ENCODE results near the gene ASPHD2. TPM values are rescaled to one million over a fixed set of nuclear protein-coding genes. Genes with fewer than 3 reads are reported as not detected.

Gene ASPHD2
- polyA plus RNA-seq, 1 experiment: 2.3 TPM

DNA sequence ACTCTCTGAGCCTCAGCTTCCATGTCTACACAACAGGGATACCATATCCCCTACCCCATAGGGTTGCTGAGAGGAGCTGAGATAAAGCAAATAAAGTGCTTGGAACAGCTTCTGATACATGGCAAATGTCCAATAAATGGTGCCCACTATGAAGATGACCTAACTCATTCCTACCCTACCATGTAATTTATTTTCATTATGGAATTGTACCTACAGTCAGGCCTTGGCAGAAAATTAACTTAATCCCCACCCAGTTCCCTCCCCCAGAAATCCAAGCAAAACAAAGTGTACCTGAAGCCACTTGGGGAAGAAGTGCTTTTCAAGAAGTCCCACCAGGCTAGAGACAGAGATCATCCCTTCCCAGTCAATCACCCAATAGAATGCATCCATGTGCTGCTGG lies 65.4 kb downstream of the ASPHD2 start:
- Histone ChIP-seq H3K27me3 (ENCODE audit: control insufficient read depth, insufficient read depth, low read length) (no peaks in the 10 kb centered on the region), H3K4me3 (ENCODE audit: low read depth, low read length) (no peak overlapping the region), H3K36me3 (ENCODE audit: control insufficient read depth, insufficient read depth, low read length) (peaks cover 32% of the 10 kb centered on the region)
- ChIA-PET CTCF (interaction anchor here (3.0 kb wide), 1 partner anchor 9 kb away, joined by 14 read pairs; no protein-coding TSS in a partner anchor), POLR2A (no interaction called here)
- no peak for DNase-seq (ENCODE audit: low read depth)
- TF ChIP-seq, protein P1, sequence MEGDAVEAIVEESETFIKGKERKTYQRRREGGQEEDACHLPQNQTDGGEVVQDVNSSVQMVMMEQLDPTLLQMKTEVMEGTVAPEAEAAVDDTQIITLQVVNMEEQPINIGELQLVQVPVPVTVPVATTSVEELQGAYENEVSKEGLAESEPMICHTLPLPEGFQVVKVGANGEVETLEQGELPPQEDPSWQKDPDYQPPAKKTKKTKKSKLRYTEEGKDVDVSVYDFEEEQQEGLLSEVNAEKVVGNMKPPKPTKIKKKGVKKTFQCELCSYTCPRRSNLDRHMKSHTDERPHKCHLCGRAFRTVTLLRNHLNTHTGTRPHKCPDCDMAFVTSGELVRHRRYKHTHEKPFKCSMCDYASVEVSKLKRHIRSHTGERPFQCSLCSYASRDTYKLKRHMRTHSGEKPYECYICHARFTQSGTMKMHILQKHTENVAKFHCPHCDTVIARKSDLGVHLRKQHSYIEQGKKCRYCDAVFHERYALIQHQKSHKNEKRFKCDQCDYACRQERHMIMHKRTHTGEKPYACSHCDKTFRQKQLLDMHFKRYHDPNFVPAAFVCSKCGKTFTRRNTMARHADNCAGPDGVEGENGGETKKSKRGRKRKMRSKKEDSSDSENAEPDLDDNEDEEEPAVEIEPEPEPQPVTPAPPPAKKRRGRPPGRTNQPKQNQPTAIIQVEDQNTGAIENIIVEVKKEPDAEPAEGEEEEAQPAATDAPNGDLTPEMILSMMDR (IDR thresholded peaks at IDR 0.05; ENCODE audit: insufficient read depth, low read depth, low read length): no peak

Small RNA genes within 50 kb of the gene (small RNA-seq; reads per million reads assigned to genes)
- not detected for gene RNA5SP495 (ENCODE audit: insufficient read length, low read depth, low replicate concordance)

Other genes starting within 250 kb of the ASPHD2 start
- 20.3 and 22.5 TPM in 2 replicates for gene HPS4, start 54.5 kb downstream of the ASPHD2 start, polyA plus RNA-seq (2011; rRNA removed)
- 13.1 and 26.9 TPM in 2 replicates for gene SRRD, start 54.6 kb downstream of the ASPHD2 start, polyA plus RNA-seq (2011; rRNA removed)
- gene TFIP11, start 83.2 kb downstream of the ASPHD2 start, polyA plus RNA-seq (2011; rRNA removed): 30.5 and 34.7 TPM in 2 replicates
- 48.1 and 84.9 TPM in 2 replicates for gene TPST2, start 160.9 kb downstream of the ASPHD2 start, polyA plus RNA-seq (2011; rRNA removed)
- gene CRYBB1, start 188.8 kb downstream of the ASPHD2 start, polyA plus RNA-seq (2011; rRNA removed): not detected in 2 replicates
- gene CRYBA4, start 192.7 kb downstream of the ASPHD2 start, polyA plus RNA-seq (2011; rRNA removed): not detected in 2 replicates
- gene MIAT, start 228.3 kb downstream of the ASPHD2 start, polyA plus RNA-seq (2011; rRNA removed): 1.1 and 1.2 TPM in 2 replicates

Measured in BJ (cell line).